HepG2 (cell line): Measurements from ENCODE around the gene GALNT10.

Experiments
- HBP1 ChIP-seq: IDR thresholded peaks from 2 replicates; pipeline ENCODE4 v1.6.1; 2016; ENCODE audit warnings: low read depth, control low read depth
- IKZF5 ChIP-seq: IDR thresholded peaks from 2 replicates; pipeline ENCODE4 v1.6.1; 2018; ENCODE audit warnings: missing genetic modification reagents, mild to moderate bottlenecking, missing compliant biosample characterization
- JUN ChIP-seq: sonication (generic); formaldehyde crosslinking; IDR thresholded peaks from 2 replicates; pipeline ENCODE4 v1.4.0; 2020; ENCODE audit warnings: mild to moderate bottlenecking, missing genetic modification reagents
- NONO ChIP-seq, 2 experiments: fragments of 450-650 bp in 1 of 2; sonication (generic) in 1 of 2; formaldehyde crosslinking in 1 of 2; IDR thresholded peaks in 1 of 2; conservative IDR thresholded peaks in 1 of 2; 2 replicates each; pipeline versions ENCODE4 v1.6.1 to v1.8.0; 2017 to 2022; ENCODE audit warnings: mild to moderate bottlenecking in 1 of 2, missing genetic modification reagents in 1 of 2, moderate library complexity in 1 of 2
- NR2F2 ChIP-seq: IDR thresholded peaks from 2 replicates; pipeline ENCODE4 v1.6.1; 2012; ENCODE audit warnings: low read depth, inconsistent platforms, borderline replicate concordance
- POLR2A ChIP-seq, 2 experiments: IDR thresholded peaks; 2 replicates each; pipeline ENCODE4 v1.6.1; 2011; ENCODE audit warnings: low read depth in 2 of 2, low read length in 2 of 2, mild to moderate bottlenecking in 1 of 2, moderate library complexity in 1 of 2; ENCODE audit not compliant: insufficient read depth in 1 of 2
- SMARCE1 ChIP-seq: fragments of 450-650 bp; IDR thresholded peaks from 2 replicates; pipeline ENCODE4 v1.6.1; 2017; ENCODE audit warnings: borderline replicate concordance
- U2AF1 ChIP-seq: fragments of 200-400 bp; formaldehyde crosslinking; optimal IDR thresholded peaks from 2 replicates; pipeline ENCODE3; 2017; ENCODE audit warnings: mild to moderate bottlenecking, low read depth, low read length
- YY1 ChIP-seq: IDR thresholded peaks from 2 replicates; pipeline ENCODE4 v1.6.1; 2011; ENCODE audit warnings: low read length, low read depth, moderate library complexity, mild to moderate bottlenecking; ENCODE audit not compliant: insufficient read depth, insufficient replicate concordance
- ZNF263 ChIP-seq: sonication (generic); formaldehyde crosslinking; IDR thresholded peaks from 2 replicates; pipeline ENCODE4 v1.4.0; 2020; ENCODE audit warnings: missing genetic modification reagents
- ZNF280D ChIP-seq: sonication (generic); formaldehyde crosslinking; IDR thresholded peaks from 2 replicates; pipeline ENCODE4 v1.5.1; 2020; ENCODE audit warnings: mild to moderate bottlenecking, missing genetic modification reagents
- ZNF34 ChIP-seq: sonication (generic); formaldehyde crosslinking; IDR thresholded peaks from 2 replicates; pipeline ENCODE4 v1.4.0; 2020; ENCODE audit warnings: mild to moderate bottlenecking, missing genetic modification reagents, borderline replicate concordance
- TF ChIP-seq, protein P1 (sequence below): sonication (generic); formaldehyde crosslinking; IDR thresholded peaks from 2 replicates; pipeline ENCODE4 v1.8.1; 2023; ENCODE audit warnings: missing genetic modification reagents, inconsistent platforms, borderline replicate concordance
- TF ChIP-seq, protein P2 (sequence below): sonication (generic); formaldehyde crosslinking; IDR thresholded peaks from 2 replicates; pipeline ENCODE4 v1.5.0; 2020; ENCODE audit warnings: mild to moderate bottlenecking, missing genetic modification reagents, moderate library complexity

DNA sequence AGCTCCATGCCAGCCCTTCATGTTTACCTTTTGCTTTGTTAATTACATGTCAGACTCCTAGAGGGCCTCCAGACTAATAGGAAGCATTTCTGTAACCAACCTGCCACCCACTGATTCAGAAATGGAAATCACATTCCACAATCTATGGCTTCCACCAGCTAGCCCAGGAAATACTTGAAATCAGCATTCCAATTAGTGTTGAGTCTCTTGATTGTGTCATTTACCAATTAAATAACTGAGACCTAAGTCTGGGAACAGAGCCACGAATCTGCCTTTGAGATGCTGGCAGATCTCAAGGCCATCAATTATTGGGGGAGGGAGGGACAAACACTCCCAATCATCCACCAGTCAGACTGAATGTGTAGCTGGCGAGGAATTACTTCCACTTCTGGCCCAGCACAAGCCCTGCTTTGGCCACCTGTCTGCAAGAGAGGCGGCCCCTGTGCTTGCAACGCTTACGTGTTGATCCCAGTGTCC, 227.8 kb downstream of the GALNT10 start:
- TF ChIP-seq JUN (CRISPR knock-in tag) (no peak), HBP1 (CRISPR knock-in tag) (no peak), NONO (IDR thresholded peaks at IDR 0.05) (no peak), NONO (CRISPR knock-in tag; conservative IDR thresholded peaks at IDR 0.05) (no peak), ZNF34 (no peak), SMARCE1 (no peak), POLR2A (IDR thresholded peaks at IDR 0.05; ENCODE audit: insufficient read depth in 1 of 2, low read depth in 2 of 2, low read length in 2 of 2) (no peak), YY1 (no peak), U2AF1 (no peak), ZNF280D (CRISPR knock-in tag) (no peak), ZNF263 (CRISPR knock-in tag) (no peak), IKZF5 (CRISPR knock-in tag) (no peak), NR2F2 (no peak)
- TF ChIP-seq, protein P1, sequence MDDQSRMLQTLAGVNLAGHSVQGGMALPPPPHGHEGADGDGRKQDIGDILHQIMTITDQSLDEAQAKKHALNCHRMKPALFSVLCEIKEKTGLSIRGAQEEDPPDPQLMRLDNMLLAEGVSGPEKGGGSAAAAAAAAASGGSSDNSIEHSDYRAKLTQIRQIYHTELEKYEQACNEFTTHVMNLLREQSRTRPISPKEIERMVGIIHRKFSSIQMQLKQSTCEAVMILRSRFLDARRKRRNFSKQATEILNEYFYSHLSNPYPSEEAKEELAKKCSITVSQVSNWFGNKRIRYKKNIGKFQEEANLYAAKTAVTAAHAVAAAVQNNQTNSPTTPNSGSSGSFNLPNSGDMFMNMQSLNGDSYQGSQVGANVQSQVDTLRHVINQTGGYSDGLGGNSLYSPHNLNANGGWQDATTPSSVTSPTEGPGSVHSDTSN (CRISPR knock-in tag): no peak
- TF ChIP-seq, protein P2, sequence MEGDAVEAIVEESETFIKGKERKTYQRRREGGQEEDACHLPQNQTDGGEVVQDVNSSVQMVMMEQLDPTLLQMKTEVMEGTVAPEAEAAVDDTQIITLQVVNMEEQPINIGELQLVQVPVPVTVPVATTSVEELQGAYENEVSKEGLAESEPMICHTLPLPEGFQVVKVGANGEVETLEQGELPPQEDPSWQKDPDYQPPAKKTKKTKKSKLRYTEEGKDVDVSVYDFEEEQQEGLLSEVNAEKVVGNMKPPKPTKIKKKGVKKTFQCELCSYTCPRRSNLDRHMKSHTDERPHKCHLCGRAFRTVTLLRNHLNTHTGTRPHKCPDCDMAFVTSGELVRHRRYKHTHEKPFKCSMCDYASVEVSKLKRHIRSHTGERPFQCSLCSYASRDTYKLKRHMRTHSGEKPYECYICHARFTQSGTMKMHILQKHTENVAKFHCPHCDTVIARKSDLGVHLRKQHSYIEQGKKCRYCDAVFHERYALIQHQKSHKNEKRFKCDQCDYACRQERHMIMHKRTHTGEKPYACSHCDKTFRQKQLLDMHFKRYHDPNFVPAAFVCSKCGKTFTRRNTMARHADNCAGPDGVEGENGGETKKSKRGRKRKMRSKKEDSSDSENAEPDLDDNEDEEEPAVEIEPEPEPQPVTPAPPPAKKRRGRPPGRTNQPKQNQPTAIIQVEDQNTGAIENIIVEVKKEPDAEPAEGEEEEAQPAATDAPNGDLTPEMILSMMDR (CRISPR knock-in tag): no peak
